ENCODE results near the gene KRTAP10-8. TPM values are rescaled to one million over a fixed set of nuclear protein-coding genes. Genes with fewer than 3 reads are reported as not detected.

KRTAP10-8 gene
- total RNA-seq, 1 donor from 2014 or later: not detected

DNA sequence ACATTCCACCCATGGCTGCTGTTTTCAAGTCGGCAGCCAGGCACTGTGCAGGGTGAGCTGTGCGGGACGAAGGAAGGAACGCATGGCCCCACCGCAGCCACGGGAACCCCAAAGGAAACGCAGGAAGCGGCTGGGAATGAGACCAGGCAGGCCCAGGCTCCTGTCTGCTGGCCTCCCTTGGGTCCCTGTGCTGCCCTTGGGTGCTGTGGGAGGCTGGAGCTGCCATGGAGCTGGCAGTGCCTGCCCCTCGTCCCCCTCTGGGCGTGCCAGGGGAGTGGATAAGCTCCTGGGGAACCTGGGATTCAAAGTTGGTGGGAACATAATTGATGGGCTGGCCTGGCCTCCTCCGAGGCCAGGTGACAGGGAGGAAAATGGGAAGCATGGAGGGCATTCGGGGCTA is 43.6 kb upstream of the KRTAP10-8 start:
- Mint-ChIP-seq H3K27me3 (ENCODE audit: low read depth) (peaks cover 7% of the 10 kb centered on the region), H3K4me3 (no peak overlapping the region), H3K36me3 (ENCODE audit: low read depth) (peaks cover 3% of the 10 kb centered on the region), H3K9me3 (peaks cover 7% of the 10 kb centered on the region), H3K4me1 (no peaks in the 10 kb centered on the region), H3K27ac (ENCODE audit: unreplicated experiment) (no peak overlapping the region)
- DNase-seq (ENCODE audit: low read depth, low spot score): no peak
- TF ChIP-seq, protein P1, sequence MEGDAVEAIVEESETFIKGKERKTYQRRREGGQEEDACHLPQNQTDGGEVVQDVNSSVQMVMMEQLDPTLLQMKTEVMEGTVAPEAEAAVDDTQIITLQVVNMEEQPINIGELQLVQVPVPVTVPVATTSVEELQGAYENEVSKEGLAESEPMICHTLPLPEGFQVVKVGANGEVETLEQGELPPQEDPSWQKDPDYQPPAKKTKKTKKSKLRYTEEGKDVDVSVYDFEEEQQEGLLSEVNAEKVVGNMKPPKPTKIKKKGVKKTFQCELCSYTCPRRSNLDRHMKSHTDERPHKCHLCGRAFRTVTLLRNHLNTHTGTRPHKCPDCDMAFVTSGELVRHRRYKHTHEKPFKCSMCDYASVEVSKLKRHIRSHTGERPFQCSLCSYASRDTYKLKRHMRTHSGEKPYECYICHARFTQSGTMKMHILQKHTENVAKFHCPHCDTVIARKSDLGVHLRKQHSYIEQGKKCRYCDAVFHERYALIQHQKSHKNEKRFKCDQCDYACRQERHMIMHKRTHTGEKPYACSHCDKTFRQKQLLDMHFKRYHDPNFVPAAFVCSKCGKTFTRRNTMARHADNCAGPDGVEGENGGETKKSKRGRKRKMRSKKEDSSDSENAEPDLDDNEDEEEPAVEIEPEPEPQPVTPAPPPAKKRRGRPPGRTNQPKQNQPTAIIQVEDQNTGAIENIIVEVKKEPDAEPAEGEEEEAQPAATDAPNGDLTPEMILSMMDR (conservative IDR thresholded peaks at IDR 0.05): no peak

DNA sequence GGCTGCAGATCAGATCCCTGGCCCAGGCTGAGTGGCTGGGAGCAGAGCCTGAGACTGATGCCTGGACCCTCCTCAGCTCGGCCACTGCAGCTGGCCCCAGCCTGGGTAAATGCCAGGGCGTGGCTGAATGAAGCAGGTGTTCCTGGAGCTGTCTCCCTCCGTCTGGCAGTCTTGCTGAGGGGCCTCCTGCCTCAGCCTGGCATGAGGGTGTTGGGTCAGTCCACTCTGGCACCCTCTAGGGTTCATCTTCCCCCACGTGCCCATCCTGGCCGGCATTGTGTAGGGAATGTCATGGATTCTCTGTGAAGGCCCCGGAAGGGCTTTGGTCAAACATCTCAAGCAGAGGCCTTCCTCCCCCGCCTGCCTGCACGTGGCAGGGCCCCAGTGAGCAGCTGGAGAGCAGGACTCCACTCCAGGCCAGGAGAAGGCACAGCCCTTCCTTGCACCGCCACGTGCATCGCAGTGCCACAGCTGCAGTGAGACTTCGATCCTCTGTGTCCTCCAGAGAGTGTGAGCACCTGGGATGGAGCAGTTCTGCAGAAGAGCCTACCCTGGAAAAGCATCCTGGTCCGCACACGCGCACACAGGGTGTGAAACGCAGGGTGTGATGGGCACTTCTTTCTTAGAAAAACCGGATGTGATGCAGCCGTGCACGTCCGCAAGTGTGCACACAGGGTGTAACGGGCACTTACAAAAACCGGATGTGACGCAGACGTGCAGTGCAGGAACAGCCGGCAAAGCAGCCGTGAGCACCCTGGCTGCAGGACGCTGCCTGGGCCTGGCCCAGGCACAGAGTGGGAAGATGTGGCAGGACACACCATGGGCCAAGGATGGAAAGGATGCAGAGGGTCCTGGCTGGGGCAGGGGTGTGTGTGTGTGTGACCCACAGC is 43.0 kb upstream of the KRTAP10-8 start:
- H3K27ac Mint-ChIP-seq (ENCODE audit: unreplicated experiment): peak overlapping the region; percentile 19
- no peaks in the 10 kb centered on the region for H3K4me1 Mint-ChIP-seq
- H3K9me3 Mint-ChIP-seq: peaks cover 7% of the 10 kb centered on the region
- peaks cover 3% of the 10 kb centered on the region for H3K36me3 Mint-ChIP-seq (ENCODE audit: low read depth)
- TF ChIP-seq, protein P1 (conservative IDR thresholded peaks at IDR 0.05): no peak
- peaks cover 6% of the 10 kb centered on the region for H3K27me3 Mint-ChIP-seq (ENCODE audit: low read depth)
- DNase-seq (ENCODE audit: low read depth, low spot score): no peak
- no peak overlapping the region for H3K4me3 Mint-ChIP-seq

DNA sequence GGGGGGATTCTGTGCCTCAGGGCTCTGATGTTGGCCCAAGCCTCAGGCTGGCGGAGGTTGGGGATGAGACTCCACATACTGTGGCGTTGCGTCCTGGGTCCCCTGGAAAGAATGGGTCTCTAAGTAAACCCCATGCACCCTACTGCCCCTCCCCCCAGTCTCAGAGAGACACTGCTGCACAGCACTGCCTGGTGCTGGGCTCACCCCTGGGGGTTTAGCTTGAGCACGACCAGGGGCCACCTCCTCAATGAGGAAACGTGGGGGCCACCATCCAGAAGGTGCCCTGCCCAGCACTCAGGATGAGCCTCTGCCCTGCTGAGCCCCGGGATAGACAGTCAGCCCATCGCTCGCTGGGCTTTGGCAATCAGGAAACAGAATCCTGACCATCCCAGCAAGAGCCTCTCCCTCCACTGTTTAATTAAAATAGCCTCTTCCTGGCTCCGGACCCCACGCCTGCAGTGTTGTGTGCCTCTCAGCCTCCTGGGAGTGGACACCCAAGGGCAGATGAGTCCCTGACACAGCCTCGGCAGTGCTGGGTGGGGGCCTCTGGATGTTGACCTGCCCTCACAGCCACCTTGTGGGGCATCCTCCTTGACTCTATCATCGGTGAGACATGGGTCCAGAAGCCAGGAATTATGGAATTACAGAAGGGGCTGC is 41.9 kb upstream of the KRTAP10-8 start:
- no peaks in the 10 kb centered on the region for H3K4me1 Mint-ChIP-seq
- DNase-seq (ENCODE audit: low read depth, low spot score): no peak
- H3K4me3 Mint-ChIP-seq: no peak overlapping the region
- peaks cover 6% of the 10 kb centered on the region for H3K27me3 Mint-ChIP-seq (ENCODE audit: low read depth)
- peaks cover 7% of the 10 kb centered on the region for H3K9me3 Mint-ChIP-seq
- TF ChIP-seq, protein P1 (conservative IDR thresholded peaks at IDR 0.05): no peak
- no peak overlapping the region for H3K27ac Mint-ChIP-seq (ENCODE audit: unreplicated experiment)
- H3K36me3 Mint-ChIP-seq (ENCODE audit: low read depth): peaks cover 3% of the 10 kb centered on the region

DNA sequence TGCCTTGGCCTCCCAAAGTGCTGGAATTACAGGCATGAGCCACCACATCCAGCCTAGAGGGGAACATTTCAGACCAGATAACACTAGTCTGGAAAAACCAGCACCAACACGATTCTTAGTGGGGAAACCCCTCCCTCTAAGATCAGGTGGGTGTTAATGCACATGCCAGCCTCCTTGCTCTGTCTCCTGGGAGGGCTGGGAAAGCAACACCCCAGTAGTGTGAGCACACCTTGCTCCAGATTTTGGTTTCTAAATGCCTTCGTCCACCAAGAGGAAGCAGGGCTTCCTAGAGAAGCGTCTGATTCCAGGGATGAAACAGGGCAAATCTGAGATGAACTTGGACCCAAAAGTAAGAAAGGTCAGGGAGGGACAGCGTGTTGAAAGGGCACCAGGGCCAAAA is 40.6 kb upstream of the KRTAP10-8 start:
- H3K36me3 Mint-ChIP-seq (ENCODE audit: low read depth): peaks cover 3% of the 10 kb centered on the region
- TF ChIP-seq, protein P1 (conservative IDR thresholded peaks at IDR 0.05): no peak
- DNase-seq (ENCODE audit: low read depth, low spot score): no peak
- no peak overlapping the region for H3K4me3 Mint-ChIP-seq
- no peak overlapping the region for H3K27ac Mint-ChIP-seq (ENCODE audit: unreplicated experiment)
- H3K27me3 Mint-ChIP-seq (ENCODE audit: low read depth): peaks cover 6% of the 10 kb centered on the region
- H3K4me1 Mint-ChIP-seq: no peaks in the 10 kb centered on the region
- H3K9me3 Mint-ChIP-seq: peaks cover 7% of the 10 kb centered on the region

DNA sequence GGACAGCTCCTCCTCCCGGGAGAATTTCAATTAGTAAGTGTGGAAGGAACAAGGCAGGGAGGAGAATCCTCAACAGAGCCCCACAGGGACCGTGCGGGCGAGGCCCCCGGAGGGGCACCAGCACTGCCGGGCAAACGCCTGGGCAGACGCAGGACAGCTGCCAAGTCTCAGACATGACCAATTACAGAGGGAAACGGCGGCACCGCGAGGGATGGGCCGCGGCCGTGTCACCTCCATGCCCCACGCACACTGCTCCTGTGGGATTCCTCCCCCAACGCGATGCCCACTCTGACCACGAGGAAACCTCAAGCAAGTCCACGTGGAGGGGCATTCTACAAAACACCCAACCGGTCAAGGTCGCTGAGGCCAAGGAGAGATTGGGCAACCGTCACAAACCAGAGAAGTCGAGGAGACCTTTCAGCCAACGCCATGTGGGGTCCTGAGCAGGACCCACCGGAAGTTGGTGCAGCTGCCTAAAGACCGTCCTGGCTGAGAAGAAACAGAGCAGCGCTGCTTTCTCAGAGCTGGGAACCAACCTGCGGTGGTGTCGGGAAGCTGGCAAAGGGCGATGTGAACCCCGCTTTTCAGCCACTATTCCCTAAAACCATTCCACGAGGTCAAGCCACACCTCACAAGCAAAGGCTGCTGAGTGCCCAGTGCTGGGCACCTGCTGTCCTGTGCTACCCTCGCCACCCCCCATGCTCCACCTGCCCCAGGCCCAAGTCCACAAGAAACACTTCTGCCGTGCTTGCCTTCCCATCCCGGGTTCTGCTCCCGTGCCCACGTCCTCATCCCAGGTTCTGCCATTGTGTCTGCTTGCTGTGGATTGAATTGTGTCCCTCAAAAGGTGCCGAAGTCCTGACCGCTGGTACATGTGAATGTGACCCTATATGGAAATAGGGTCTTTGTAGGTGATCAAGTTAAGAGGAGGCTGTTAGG is 39.8 kb upstream of the KRTAP10-8 start:
- Mint-ChIP-seq H3K4me3 (no peak overlapping the region), H3K27me3 (ENCODE audit: low read depth) (peaks cover 5% of the 10 kb centered on the region), H3K9me3 (peaks cover 9% of the 10 kb centered on the region), H3K27ac (ENCODE audit: unreplicated experiment) (no peak overlapping the region), H3K36me3 (ENCODE audit: low read depth) (peaks cover 7% of the 10 kb centered on the region), H3K4me1 (no peaks in the 10 kb centered on the region)
- TF ChIP-seq, protein P1 (conservative IDR thresholded peaks at IDR 0.05): no peak
- no peak for DNase-seq (ENCODE audit: low read depth, low spot score)

Measured in neural crest cell (in vitro differentiated cells).